ENCODE measurements around the gene SLX9.

- TF ChIP-seq BHLHE40 (IDR thresholded peaks at IDR 0.05; ENCODE audit: borderline replicate concordance) (no peak), NFRKB (IDR thresholded peaks at IDR 0.05) (no peak), CTBP1 (IDR thresholded peaks at IDR 0.05; ENCODE audit: borderline replicate concordance) (no peak), HDGF (IDR thresholded peaks at IDR 0.05; ENCODE audit: borderline replicate concordance) (no peak), FOXK2 (IDR thresholded peaks at IDR 0.05) (no peak)
These were observed 19.7 kb upstream of the SLX9 start for GRCh38 chr21:44919913-44920693.
